Activated T-helper 17 cell treated with anti-CD3 and anti-CD28 coated beads, Interleukin-2, amount 50 U/mL, for 72 hours (primary cell): ENCODE results near the gene CCM2. TPM values are rescaled to one million over a fixed set of nuclear protein-coding genes. Genes with fewer than 3 reads are reported as not detected.

Source experiments
- ATAC-seq: fragments of 150-1000 bp; cut with Tn5 transposase; replicated peaks from 2 replicates; pipeline ENCODE4 v1.10.0; 2021; ENCODE audit warnings: mild to moderate bottlenecking, moderate library complexity
- H3K27ac Mint-ChIP-seq: one replicate; pipeline ENCODE4 v1.8.0; 2022; ENCODE audit warnings: mixed read lengths
- H3K27me3 Mint-ChIP-seq: one replicate; pipeline ENCODE4 v1.8.0; 2022; ENCODE audit warnings: mixed read lengths
- H3K36me3 Mint-ChIP-seq: one replicate; pipeline ENCODE4 v1.8.0; 2022; ENCODE audit warnings: low read depth, mild to moderate bottlenecking, mixed read lengths
- H3K4me1 Mint-ChIP-seq: one replicate; pipeline ENCODE4 v1.8.0; 2022; ENCODE audit warnings: mixed read lengths
- H3K4me3 Mint-ChIP-seq: one replicate; pipeline ENCODE4 v1.8.0; 2022; ENCODE audit warnings: mild to moderate bottlenecking, mixed read lengths
- H3K9me3 Mint-ChIP-seq: one replicate; pipeline ENCODE4 v1.8.0; 2022; ENCODE audit warnings: mixed read lengths
- total RNA-seq, 2 donors: library from RNA; stranded (reverse); gene quantifications; one replicate each; pipeline ENCODE4 v1.2.3, GENCODE V29; 2022

Gene CCM2
- total RNA-seq, 2 donors from 2014 or later, result 69.8 to 79.3 TPM

DNA sequence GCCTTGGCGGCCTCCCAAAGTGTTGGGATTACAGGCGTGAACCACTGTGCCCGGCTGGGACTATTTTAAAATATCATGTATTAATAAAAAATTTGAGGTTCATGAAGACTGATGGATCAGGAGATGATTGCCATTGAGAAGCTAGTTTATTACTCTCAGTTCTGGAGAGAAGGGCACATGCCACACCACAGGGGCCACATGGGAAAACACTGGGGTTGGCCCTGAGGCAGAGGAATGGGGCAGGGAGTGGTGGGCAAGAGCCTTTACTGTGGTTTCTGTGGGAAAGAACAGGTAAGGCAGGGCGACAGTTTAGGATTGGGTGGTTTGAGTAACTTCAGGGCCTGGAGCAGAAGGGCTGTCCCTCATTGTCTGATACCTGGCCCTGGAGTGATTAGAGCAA is 118.3 kb downstream of the CCM2 start:
- no peak for ATAC-seq
- Mint-ChIP-seq H3K27ac (no peak overlapping the region), H3K27me3 (no peaks in the 10 kb centered on the region), H3K9me3 (no peaks in the 10 kb centered on the region), H3K4me1 (no peaks in the 10 kb centered on the region), H3K4me3 (no peak overlapping the region), H3K36me3 (no peaks in the 10 kb centered on the region)

DNA sequence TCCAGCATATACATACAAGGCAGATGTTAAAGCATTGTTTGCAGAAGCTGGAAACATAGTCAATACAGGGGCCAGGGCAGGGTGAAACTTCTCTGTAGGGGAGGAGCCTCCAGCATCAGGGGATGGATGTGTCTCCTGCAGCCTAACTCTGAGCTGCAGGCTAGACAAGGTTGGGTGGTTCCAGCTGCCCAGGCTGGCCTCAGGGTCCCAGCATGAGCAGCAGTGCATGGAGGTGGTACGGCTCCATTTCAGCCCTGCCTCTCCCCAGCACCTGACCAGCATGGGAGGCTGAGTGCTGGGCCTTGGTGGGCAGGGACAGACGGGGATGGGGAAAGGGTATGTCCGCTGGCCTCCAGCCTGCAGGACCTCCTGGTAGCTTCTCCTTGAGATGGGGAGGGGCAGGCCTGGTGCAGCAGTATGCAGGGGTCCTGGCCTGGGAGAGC is 118.9 kb downstream of the CCM2 start:
- Mint-ChIP-seq H3K27me3 (no peaks in the 10 kb centered on the region), H3K36me3 (no peaks in the 10 kb centered on the region), H3K4me1 (no peaks in the 10 kb centered on the region), H3K4me3 (no peak overlapping the region), H3K9me3 (no peaks in the 10 kb centered on the region), H3K27ac (no peak overlapping the region)
- no peak for ATAC-seq

DNA sequence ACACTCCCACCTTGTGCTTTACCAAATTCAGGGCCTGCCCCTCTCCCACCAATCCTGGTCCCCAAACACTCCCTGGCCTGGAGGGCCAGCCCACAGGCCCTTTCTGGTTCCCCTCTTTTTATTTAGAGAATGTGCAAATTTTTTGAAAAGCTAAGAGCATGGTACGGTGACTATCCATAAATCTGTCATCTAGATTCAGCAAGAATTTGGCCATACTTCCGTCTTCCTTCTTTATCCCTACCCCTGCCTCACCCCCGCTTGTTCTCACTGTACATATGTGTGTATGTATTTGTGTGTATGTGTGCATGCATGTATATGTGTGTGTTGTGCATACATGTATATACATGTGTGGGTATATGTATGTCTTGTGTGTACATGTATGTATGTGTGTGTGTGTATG is 119.5 kb downstream of the CCM2 start:
- H3K9me3 Mint-ChIP-seq, result no peaks in the 10 kb centered on the region
- ATAC-seq, result no peak
- no peak overlapping the region for H3K4me3 Mint-ChIP-seq
- no peaks in the 10 kb centered on the region for H3K36me3 Mint-ChIP-seq
- no peak overlapping the region for H3K27ac Mint-ChIP-seq
- no peaks in the 10 kb centered on the region for H3K4me1 Mint-ChIP-seq
- H3K27me3 Mint-ChIP-seq, result no peaks in the 10 kb centered on the region

DNA sequence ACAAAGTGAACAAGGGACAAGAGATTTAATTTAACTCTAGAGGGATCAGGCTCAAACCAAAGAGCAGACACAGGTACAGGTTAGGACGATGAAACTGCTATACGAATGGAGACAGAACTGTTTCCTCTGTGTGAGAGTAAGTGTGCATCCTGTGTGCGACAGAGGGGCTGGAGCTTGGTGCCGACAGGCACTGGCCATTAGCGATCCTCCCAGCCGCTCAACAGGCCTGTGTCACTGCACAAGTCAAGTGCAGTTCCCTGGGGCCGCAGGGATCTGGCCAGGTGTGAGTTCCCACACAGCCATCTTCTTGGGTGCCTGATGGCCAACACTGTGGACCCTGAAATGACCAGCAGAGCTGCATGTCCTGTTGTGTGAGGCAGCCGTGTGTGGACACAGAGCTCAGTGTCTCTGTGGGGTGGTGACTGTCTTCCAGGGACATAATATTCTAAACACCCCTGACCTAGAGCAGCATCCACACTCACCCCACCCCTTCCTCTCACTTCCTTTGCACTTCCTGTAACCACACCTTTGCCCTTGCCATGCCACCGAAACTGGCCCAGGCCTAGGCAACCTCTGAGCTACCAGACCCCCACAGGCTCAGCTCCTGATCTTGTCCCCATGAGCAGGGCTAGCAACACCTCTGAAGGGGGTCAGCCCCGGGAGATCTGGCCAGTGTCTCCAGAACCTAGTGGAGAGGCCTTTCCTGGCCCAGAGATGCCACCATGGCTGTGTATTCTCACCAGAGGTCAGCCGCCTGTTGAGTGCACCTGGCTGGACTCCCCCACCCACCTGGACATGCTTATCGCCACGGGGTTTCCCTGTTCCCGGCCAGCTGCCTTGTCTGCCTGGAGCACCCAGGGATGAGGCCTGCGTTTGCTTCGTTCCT is 123.2 kb downstream of the CCM2 start:
- no peaks in the 10 kb centered on the region for H3K27me3 Mint-ChIP-seq
- H3K4me1 Mint-ChIP-seq, result no peaks in the 10 kb centered on the region
- H3K4me3 Mint-ChIP-seq, result peak overlapping the region; percentile 33
- no peaks in the 10 kb centered on the region for H3K36me3 Mint-ChIP-seq
- no peaks in the 10 kb centered on the region for H3K9me3 Mint-ChIP-seq
- peak overlapping the region; percentile 93 for H3K27ac Mint-ChIP-seq
- peak; percentile 40 for ATAC-seq

DNA sequence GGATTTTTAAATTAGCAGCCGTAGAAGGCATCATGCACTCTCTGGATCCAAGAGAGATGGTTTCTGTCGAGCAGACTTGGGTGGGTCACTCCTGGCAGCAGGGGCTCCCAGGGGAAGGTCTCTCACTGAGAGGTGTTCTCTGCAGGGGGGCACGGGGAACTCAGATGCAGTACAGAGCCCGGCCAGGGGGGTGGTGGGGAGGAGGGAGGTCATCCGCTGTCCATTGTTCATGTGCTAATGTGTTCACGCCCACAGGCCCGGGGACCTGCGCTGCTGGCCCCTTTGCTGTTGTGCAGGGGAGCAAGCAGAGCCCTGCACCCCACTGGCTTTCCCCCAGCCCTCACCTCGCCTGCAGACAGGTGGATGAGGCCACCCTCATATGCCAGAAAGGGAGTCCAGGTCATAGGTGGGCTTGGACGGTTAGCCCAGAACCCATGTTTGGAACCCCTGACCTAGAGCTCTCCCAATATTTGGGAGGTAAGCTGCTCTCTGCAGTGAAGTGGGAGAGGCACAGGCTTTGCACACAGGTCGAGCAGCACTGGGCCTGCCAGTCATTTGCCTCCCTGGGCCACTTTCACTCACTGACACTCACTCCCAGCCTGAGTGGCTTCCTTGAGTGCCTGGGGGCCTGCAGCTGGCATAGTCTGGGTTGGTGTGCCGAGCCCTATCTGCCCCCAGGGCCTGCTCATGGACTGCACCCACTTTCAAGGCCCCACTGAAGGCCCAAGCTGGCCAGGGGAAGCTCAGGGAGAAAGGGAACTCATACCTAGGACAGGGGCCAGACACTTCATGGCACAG is 124.1 kb downstream of the CCM2 start:
- no peak for ATAC-seq
- peak overlapping the region; percentile 93 for H3K27ac Mint-ChIP-seq
- H3K36me3 Mint-ChIP-seq, result no peaks in the 10 kb centered on the region
- H3K27me3 Mint-ChIP-seq, result no peaks in the 10 kb centered on the region
- no peaks in the 10 kb centered on the region for H3K4me1 Mint-ChIP-seq
- no peaks in the 10 kb centered on the region for H3K9me3 Mint-ChIP-seq
- H3K4me3 Mint-ChIP-seq, result no peak overlapping the region

DNA sequence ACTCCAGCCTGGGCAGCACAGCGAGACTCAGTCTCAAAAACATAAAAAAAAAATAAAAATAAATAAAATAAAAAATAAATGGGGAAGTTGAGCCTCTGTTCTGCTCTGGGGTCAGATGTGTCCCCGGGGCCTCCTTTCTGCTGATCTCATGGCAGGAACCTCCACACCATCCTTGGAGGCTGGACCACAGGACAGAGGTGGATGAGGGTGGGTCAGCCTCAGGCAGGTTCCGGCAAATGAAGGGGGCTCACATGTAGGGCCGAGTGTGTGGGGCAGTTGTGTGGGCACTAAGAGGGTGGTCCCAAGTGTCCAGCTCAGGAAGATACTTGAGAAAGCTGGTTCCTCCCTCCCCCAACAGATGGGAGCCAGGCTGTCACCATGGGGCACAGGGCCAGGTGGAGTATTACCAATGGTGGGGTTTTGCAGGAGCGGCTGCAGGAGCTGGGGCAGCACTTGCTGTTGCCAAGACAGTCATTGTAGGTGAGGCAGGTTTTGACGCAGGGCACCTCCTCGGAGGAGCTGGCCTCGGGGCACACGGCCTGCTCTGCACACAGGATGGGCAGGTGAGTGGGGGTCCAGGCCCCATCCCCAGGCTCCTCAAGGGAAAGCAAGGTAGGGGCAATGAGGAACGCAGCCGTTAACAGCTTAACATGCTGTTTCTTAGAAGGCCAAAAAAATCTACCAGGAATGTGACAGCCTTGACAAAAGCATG is 125.3 kb downstream of the CCM2 start:
- H3K27me3 Mint-ChIP-seq, result no peaks in the 10 kb centered on the region
- H3K4me1 Mint-ChIP-seq, result no peaks in the 10 kb centered on the region
- no peaks in the 10 kb centered on the region for H3K36me3 Mint-ChIP-seq
- H3K27ac Mint-ChIP-seq, result no peak overlapping the region
- no peak for ATAC-seq
- no peak overlapping the region for H3K4me3 Mint-ChIP-seq
- H3K9me3 Mint-ChIP-seq, result no peaks in the 10 kb centered on the region

Other genes with a start within 250 kb of the CCM2 start
- gene PPIA, start 203.5 kb upstream of the CCM2 start, total RNA-seq, result 1,000 to 10,000 TPM; 1,915 to 2,917 TPM
- 100 to 1,000 TPM; 156 to 157 TPM for gene H2AZ2, start 152.1 kb upstream of the CCM2 start, total RNA-seq
- gene PURB, start 114.7 kb upstream of the CCM2 start, total RNA-seq, result 10 to 100 TPM; 22.5 to 24.5 TPM
- 100 to 1,000 TPM; 316 to 649 TPM for gene MYO1G, start 21.2 kb upstream of the CCM2 start, total RNA-seq
- gene NACAD, start 88.8 kb downstream of the CCM2 start, total RNA-seq, result 1 to 10 TPM in 1 of 2 donors, under 1 TPM in 1; 0.71 to 1.3 TPM
- 100 to 1,000 TPM; 119 to 177 TPM for gene TBRG4, start 111.5 kb downstream of the CCM2 start, total RNA-seq
- not detected for gene RAMP3, start 157.6 kb downstream of the CCM2 start, total RNA-seq